HG03135 (cell line): ENCODE data around the gene BCL10.
A peak's percentile ranks its signal among the peaks of the same experiment; 100 is the strongest.
"Not testable (repeated sequence)": the region's sequence is repeated elsewhere in the genome, so short reads cannot be mapped to it uniquely, and the experiment has no call there.

Experiments used
- ATAC-seq: cut with Tn5 transposase; IDR thresholded peaks from one replicate; pipeline ENCODE4 v1.9.1; 2021; ENCODE audit warnings: mild to moderate bottlenecking, moderate library complexity; ENCODE audit not compliant: unreplicated experiment

Gene BCL10

DNA sequence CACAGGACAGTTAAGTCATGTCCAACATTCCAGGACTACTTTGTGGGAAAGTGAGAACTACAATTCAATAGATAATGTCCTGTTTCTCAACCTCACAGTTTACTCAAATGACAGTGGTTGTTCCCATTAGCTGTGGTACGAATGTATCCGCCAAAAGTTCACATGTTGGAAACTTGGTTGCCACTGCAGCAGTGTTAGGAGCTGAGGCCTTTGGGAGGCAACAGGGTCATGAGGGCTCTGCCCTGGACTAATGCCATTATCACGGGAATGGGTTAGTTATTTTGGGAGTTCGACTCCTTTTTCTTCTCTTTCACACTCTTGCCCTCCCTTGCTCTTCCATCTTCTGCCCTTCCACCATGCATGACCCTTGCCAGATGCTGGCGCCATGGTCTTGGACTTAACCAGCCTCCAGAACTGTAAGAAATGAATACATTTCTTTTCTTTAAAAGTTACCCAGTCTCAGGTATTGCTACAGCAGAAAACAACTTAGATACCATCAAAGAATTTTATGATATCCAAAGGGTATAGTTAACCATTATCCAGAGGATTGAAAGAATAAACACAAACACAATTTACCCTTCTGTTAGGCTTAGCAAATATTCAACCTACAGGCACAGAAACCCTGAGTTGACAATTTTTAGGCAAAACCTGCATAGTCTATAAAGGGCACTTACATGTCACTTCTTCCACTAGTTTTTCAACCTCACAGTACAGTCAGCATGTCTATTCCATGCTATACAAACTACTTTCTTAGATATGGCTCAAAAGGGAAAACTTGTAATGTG lies 7.4 kb downstream of the BCL10 start:
- no peak for ATAC-seq

DNA sequence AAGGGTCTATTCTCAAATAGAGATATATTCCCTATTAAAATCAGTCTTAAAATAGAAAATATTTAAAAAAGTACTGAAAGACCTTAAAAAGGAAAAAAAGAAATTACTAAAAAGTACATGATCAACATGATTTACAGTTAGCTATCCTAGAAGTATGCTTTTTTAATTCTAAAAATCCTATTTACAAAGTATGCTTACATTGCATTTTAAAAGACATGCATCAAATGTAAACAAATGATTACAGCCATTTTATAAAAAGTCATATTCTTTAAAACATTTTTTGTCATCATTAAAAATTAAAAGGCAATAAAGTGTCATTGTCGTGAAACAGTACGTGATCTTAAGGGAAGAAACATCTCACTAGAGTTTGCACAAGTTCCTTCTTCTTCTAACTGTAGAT lies 9.1 kb downstream of the BCL10 start:
- no peak for ATAC-seq

DNA sequence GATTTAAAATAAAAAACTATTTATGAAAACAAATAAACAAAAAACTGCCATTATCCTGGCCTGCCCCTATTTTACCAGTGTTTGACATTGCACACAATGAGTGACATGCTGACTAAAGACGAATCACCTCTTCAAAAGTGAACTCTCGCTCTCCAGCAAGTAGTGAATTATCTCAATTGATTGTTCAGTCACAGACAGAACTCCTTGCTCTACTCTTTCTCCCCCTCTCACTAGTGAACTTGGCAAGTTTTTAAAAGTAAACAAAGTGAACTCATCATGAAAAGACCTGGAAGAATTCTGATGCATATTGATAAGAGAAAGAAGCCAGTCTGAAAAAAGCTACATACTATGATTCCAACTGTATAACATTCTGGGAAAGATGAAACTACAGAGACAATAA lies 12.3 kb downstream of the BCL10 start:
- no peak for ATAC-seq

DNA sequence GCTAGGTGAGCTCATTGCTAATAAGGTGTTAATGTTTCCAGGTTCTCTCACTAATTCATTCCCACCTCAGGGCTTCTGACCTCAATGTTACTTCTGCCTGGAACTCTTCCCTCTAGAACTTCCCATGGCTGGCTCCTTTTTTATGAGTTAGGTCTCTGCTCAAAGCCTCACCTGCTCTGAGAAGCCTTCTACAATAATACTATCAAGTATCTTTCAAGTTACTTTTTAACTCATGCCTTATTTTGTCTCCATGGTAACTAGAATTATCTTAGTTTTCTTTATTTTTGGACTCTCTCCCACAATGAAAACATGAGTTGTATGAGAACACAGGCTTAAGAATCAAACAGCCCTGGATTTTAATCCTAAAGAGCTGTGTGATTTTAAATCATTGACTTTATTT lies 13.4 kb downstream of the BCL10 start:
- ATAC-seq, result no peak

DNA sequence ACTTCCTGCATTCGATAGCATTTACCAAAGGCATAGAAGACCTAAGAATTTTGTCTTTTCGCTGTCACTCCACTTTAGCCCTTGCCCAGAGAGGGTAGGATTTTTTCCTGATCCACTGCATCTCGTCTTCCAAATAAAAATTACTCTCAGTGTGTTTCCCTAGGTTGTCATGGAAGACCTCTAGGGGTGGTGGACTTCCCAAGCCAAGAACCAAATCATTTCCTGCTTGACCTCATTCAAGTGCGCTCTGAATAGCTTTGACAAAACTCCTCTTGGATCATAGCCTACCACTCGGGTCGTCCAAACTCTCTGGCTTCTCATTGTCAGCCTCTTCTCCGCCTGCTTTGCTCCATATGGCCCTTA lies 16.5 kb downstream of the BCL10 start:
- no peak for ATAC-seq

DNA sequence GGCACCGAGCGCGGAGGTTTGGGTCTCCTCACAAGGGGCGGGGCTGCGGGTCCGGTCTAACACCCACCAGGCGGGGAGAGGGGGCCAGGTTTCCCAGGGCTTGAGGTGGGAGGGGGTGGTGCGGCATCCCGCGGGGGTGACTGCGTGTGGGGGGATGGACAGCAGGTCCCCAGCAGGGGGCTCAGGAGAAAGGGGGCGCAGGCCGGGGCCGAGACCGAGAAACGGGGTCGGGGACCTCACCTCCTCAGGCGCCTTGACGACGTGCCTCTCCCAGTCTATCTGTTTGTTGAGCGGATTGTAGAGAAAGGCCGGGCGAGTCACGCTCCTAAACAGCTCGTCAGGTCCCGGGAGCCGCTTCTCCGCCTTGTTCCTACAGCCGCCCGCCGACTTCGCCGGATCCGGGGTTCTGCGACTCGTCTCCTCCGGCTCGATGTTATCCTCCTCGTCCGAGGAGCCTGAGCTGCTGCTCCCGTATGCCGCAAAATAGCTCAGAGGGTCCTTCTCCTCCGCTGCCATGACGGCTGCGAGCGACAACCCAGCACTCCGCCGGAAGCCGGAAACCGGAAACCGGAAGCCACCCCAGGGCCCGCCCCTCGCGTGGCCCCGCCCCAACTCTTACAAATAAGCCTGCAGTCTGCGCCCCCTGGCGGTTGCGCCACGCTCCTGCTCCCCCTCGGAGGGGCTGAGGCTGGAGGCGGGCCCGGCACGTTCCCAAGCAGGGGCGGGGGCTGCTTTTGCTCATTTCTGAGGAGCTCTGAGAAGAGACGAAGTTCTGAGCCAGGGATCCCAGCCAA lies 17.1 kb downstream of the BCL10 start, which contains the start of gene C1orf52:
Gene C1orf52, minus strand, starts transcription at position 545 of the 794 bp plus-strand sequence. Its CDS starts 29 bp downstream, at position 516.
- ATAC-seq, result peak; percentile 98

DNA sequence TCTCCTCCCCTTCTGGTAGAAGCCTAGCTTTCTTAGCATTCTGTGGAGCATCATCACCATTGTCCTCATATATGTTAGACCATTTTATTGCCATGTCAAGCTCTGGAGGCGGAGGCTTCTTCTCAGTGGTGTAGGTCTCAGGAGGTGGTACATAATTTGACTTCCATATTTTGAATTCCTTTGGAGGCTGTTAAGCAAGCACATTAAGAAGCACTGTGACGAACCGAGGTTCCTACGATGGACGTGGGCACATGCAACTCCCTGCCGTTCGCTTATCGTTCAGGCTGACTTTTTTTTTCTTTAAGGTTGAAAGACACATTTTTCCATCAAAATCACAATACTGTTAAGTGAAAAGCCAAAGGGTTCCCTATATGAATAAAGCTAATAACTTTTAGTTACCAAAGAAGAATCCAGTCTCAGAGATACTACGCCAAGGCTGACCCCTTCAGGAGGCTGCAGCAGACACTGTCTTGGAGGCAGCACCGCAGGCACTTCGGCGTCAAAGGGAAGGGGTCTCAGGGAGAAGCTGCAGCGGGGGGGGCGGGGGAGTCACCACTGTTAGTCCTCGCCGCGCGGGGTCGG lies 17.8 kb downstream of the BCL10 start:
- ATAC-seq, result no peak

DNA sequence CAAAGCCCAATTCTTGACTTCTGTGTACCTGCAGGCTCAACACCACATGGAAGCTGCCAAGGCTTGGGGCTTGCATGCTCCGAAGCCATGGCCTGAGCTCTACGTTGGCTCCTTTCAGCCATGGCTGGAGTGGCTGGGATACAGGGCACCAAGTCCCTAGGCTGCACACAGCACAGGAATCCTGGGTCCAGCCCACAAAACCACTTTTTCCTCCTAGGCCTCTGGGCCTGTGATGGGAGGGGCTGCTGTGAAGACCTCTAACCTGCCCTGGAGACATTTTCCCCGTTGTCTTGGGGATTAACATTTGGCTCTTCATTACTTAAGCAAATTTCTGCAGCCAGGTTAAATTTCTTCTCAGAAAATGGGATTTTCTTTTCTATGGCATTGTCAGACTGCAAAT lies 27.4 kb downstream of the BCL10 start:
- not testable (repeated sequence) for ATAC-seq

DNA sequence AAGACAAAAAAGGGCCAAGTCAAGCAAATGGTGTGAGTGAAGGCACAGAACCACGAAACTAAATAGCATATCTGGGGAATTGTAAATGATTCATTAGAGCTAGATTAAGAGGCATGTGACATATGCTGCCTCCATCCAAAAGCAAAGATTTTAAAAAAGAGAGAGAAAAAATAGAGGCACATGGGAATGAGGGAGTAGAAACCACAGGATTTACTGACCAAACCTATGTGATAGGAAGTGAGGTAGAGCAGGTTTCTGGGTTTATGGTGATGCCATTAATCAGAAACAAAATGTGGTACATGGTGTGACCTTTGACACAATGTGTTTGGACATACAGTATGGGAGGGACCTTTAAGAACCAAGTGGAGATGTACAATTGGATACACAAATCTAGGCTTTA lies 30.5 kb downstream of the BCL10 start:
- no peak for ATAC-seq

DNA sequence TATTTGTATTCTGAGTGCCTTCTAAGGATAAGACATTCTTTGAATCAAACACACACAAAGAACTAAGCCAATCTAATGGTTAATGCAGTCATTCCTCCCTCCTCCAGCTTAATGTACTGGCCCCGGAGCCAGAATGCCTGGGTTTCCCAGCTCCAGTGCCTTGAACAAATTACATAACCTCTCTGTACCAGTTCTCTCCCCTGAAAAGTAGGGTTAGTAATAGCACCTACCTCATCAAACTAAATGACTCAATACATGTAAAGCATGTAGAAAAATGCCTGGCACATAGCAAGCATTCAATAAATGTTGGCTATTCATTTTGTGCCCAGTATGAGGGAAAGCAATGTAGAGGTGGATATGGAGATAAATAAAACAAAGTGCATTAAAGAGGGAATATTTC lies 31.0 kb downstream of the BCL10 start:
- ATAC-seq, result no peak

DNA sequence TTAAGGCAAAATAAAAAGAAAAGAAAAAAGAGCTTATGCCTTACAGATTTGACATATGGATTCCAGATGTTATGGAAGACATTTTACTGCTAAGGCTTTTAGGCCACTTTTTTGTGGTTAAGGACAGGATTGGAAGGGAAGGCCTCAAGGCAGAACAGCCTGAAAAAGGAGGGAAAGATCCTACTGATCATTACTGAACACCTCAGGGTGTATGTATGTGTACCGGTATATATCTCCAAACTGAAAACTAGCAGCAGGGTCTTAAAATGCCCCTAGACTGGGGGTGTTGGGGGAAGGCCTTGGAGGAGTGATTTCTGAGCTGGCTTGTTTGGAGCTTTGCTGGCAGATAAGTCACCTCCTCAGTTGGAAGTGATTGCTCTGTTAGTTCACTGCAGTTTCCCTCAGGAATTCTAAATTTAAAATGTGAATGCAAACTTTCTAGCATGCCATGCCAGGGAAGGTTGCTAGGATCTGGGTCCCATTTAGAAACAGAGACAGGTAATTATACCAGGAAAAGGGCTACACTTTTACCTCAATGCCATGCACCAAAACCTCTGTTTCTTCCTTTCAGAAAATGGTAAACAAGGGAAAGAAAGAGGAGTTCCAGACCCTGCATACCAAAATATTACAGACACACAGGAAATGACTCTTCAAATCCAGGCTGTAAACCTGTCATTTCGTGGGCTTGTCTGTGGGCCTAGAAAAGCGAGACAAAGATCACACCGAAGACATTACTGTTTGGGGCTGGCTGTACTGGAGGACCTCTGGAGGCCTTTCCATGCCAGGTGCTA lies 32.0 kb downstream of the BCL10 start:
- no peak for ATAC-seq

DNA sequence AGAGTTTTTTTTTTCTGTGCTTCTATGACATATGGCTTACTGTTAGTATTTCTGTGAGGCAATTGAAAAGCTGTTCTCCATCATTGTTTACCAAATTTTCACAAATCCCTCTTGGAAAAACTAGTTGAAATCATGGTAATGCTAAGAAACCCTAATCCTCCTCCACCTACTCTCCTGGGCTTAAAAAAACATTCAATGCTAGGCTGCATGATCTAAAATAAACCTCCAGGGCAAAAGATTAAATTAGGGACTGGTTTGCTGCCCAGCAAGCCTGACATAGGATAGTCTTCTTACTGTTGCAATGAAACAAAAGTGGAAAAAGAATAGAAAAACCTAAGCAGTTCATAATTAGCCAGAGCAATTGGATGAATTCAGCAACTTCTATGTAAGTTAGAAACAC lies 33.1 kb downstream of the BCL10 start:
- ATAC-seq, result no peak

DNA sequence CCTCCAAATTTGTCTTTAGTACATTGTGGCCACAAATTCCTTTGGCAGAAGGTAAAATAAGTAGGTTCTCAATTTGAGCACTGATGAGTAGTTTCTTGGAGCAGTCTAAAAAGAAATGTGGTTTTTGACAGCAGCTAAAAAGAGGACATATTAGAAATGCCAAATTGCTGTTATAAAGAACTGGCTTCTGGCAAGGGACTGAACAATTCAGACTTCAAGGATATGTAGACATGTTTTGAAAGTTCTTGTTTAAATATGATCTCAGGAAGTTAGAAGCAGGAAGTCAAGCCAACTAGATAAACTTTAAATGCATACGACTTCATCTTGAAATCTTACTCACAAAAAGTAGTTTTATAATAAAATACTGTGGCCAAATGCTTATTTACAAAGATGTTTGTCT lies 35.8 kb downstream of the BCL10 start:
- ATAC-seq, result no peak

DNA sequence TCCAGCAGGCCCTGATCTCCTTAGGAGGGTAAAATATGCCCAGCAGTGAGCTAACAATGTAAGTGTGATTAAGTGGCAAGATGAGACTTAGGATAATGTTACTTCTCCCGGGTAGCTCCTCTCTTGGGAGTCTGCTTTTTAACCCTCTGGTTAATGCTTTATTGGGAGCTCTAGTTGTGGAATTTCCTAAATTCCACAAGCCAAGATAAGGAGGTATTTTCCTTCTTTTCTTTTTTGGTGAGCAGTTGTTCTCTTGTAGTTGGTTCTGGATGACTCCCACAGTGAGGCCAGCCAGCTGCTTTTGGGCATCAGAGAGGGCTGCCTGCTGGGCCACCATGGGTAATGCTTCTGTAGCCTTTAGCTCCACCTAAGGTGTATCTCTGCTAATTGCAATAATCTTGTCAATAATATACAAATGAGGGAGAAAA lies 36.2 kb downstream of the BCL10 start:
- ATAC-seq, result no peak

DNA sequence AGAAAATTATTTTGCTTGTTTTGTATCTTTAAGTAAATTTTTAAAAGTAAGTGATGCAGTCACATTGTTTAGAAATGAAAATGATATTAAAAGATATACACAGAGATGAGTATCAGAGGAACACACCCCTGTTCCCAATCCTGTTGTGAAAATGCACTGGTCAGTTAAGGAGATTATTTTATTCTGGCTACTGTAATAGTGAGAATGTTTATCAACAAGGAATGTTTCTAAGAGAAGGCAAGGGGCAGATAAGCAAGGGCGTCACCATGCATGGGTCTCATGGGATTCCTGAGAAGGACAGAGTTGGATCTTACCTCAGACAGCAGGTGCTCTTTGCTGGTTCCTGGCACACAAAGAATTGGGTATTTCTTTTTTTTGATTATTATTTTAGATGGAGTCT lies 38.8 kb downstream of the BCL10 start:
- no peak for ATAC-seq

DNA sequence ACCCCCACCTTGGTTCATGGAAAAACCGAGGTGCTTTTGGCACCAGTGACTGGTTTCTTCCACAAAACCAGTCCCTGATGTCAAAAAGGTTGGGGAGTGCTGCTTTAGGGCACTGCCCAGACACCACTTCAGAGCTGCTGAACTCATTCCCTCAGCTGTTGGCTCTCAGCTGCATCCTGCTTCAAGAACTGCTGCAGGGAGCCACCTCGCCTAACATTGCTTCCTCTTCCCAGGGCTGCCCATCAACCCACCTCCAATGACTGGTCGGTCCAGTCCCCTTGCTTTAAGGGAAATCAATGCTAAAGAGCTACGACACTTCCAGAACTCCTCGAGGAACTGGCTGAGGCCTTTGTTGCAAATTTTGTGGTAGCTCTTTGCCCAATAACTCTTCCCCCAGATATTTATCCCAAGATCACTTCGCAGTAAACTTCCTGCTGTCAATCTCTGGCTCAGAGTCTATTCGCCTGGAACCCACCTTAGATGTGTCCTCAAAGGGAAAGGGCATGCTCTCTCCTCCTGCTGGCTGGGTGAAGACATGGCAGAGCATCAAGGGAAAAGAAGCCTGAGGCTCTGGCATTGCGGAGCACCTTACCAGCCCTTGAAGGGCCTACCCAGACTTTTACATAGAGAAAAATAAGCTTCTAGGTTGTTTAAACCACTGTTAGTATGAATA lies 46.0 kb downstream of the BCL10 start:
- ATAC-seq, result no peak

DNA sequence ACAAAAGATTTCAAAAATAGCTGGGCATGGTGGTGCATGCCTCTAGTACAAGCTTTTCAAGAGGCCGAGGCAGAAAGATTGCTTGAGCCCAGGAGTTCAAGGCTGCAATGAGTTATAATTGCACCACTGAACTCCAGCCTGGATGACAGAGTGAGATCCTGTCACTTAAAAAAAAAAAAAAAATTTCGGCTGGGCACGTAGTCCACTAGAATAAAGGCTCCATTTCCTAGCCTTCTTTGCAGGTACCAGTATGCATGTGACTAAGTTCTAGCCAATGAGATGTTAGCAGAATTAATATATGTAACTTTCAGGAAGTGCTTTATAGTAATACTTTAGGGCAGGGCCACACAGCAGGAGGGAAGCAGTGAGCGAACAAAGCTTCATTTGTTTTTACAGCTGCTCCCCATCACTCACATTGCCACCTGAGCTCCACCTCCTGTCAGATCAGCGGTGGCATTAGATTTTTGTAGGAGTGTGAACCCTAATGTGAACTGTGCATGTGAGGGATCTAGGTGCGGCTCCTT lies 46.8 kb downstream of the BCL10 start:
- no peak for ATAC-seq

DNA sequence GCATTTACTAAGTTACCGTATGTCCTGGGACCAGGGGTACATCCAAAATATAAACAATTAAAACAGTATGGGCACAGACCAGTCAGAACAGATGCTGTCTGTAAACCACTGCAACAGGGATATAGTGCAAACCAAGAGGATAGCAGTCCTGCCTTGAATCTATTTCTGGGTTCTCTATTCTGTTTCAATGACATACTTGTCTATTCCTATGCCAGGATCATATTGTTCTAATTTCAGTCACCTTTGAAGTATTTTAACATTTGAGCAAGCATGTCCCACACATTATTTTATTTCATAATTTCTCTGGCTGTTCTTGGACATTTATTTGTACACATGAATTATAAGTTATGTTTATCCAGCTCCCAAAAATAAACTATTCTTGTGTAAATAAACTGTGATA lies 47.5 kb downstream of the BCL10 start:
- no peak for ATAC-seq

DNA sequence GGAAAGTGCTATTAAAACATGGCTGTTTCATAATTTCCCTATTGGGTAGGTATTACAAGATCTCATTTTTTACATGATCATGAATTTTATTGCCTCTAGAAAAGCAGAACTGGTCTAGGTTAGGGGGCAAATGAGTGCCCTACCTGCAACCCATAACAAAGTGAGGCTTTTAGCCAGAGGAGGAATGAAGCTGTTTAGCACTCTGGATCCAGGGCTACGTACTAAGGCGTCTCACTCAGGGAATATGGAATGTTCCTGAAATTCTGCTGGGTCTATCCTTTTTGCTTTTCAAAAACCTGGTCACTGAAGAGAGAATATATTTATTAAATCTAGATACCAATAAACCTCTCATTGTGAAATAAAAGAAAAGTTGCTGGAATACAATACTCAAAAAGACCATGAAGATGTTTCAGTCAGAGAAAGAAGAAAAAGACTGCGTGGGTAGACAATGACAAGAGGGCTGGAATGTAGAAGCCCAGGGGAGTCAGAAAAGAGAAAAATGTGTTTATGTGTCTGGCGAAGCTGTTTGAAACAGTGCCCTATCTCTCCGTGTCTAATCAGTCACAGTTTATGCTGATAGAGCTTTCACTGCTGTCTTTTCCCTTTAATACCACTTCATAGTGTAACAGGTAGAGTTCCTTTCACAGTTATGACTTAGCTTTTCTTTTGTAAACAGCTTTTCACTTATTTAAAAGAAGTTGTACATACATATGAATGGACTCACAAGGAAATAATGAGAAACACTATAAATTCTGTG lies 50.6 kb downstream of the BCL10 start:
- ATAC-seq, result no peak
